Thyroid gland (tissue), 4 donors: ENCODE results near the gene ST7.

Experiments used
- CTCF ChIP-seq, 6 experiments: fragments of 200-600 bp in 3 of 6; fragments of 450-650 bp in 3 of 6; sonication (generic) in 3 of 6; IDR thresholded peaks; one replicate each; pipeline ENCODE4 v1.5.1; 2016 to 2019; ENCODE audit warnings: antibody characterized with exemption in 6 of 6, mild to moderate bottlenecking in 2 of 6, inconsistent platforms in 1 of 6, moderate library complexity in 1 of 6
- POLR2A ChIP-seq, 2 donors: fragments of 450-650 bp; IDR thresholded peaks; one replicate each; pipeline ENCODE4 v1.6.1; 2017; ENCODE audit warnings: antibody characterized with exemption in 2 of 2, mild to moderate bottlenecking in 2 of 2, moderate library complexity in 1 of 2

GRCh38 chr7:117072620-117073118, 119.4 kb downstream of the ST7 start:
- TF ChIP-seq CTCF (IDR thresholded peaks at IDR 0.05), result no peak
- peak in 1 of 2 donors; percentile 38 for TF ChIP-seq POLR2A (IDR thresholded peaks at IDR 0.05)
